C1 segment of cervical spinal cord (tissue), 14 donors: Measurements from ENCODE around the gene EIF3J.
A peak's percentile ranks its signal among the peaks of the same experiment; 100 is the strongest.
"Not testable (repeated sequence)": the region's sequence is repeated elsewhere in the genome, so short reads cannot be mapped to it uniquely, and the experiment has no call there.

ENCODE experiments used
- DNase-seq, 14 donors: peaks; one replicate each; lab custom pipeline; 2025; lab: John Stamatoyannopoulos, UW

EIF3J gene

GRCh38 chr15:44541282-44541958 is 4.5 kb downstream of the EIF3J start:
- no peak for DNase-seq

- DNase-seq = no peak
These were observed 5.6 kb downstream of the EIF3J start for GRCh38 chr15:44542596-44542995.

GRCh38 chr15:44544745-44545144 is 7.8 kb downstream of the EIF3J start:
- not testable (repeated sequence) for DNase-seq

GRCh38 chr15:44545913-44546802 is 9.2 kb downstream of the EIF3J start:
- DNase-seq = no peak

GRCh38 chr15:44549152-44549551 is 12.2 kb downstream of the EIF3J start:
- not testable (repeated sequence) for DNase-seq

- DNase-seq = peak in 1 of 14 donors; percentile 5
These were observed 13.3 kb downstream of the EIF3J start for GRCh38 chr15:44550256-44550655.

GRCh38 chr15:44550734-44551133 is 13.8 kb downstream of the EIF3J start:
- no peak for DNase-seq

GRCh38 chr15:44554934-44555723 is 18.2 kb downstream of the EIF3J start:
- DNase-seq = no peak

GRCh38 chr15:44560926-44561325 is 24.0 kb downstream of the EIF3J start:
- DNase-seq = not testable (repeated sequence)

- no peak for DNase-seq
These were observed 28.6 kb downstream of the EIF3J start for GRCh38 chr15:44565387-44566154.

- DNase-seq = no peak
These were observed 29.2 kb downstream of the EIF3J start for GRCh38 chr15:44566155-44566540.

GRCh38 chr15:44568338-44568737 is 31.4 kb downstream of the EIF3J start:
- DNase-seq = no peak

GRCh38 chr15:44569316-44569715 is 32.4 kb downstream of the EIF3J start:
- no peak for DNase-seq

- no peak for DNase-seq
These were observed 33.4 kb downstream of the EIF3J start for GRCh38 chr15:44570361-44570760.

GRCh38 chr15:44573386-44573785 is 36.4 kb downstream of the EIF3J start:
- DNase-seq = no peak

GRCh38 chr15:44574734-44575133 is 37.8 kb downstream of the EIF3J start:
- DNase-seq = no peak

GRCh38 chr15:44580105-44580504 is 43.2 kb downstream of the EIF3J start:
- DNase-seq = no peak

GRCh38 chr15:44584162-44584749 is 47.3 kb downstream of the EIF3J start:
- DNase-seq = no peak

- no peak for DNase-seq
These were observed 48.7 kb downstream of the EIF3J start for GRCh38 chr15:44585633-44586032.

GRCh38 chr15:44588541-44588940 is 51.6 kb downstream of the EIF3J start:
- DNase-seq = no peak

GRCh38 chr15:44591326-44591725 is 54.4 kb downstream of the EIF3J start:
- no peak for DNase-seq
